HL-60 (cell line): ENCODE measurements around the gene CES2.

Source experiments
- DNase-seq, 2 experiments: peaks; one replicate each; pipeline ENCODE4 v3.0.0-alpha.2; 2010 to 2020; ENCODE audit warnings: low read depth in 1 of 2, low spot score in 1 of 2
- H3K27ac ChIP-seq: fragments of 250-450 bp; sonication (Bioruptor Pico); replicated peaks from 2 replicates; pipeline ENCODE4 v1.5.1; 2020; ENCODE audit warnings: mild to moderate bottlenecking, moderate library complexity
- H3K27me3 ChIP-seq: fragments of 250-450 bp; sonication (Bioruptor Pico); 2 replicates; pipeline ENCODE4 v1.5.1; 2021; ENCODE audit warnings: mild to moderate bottlenecking, moderate library complexity; ENCODE audit not compliant: insufficient read depth, poor library complexity, severe bottlenecking
- H3K4me3 ChIP-seq: replicated peaks from 2 replicates; pipeline ENCODE4 v1.5.1; 2011; ENCODE audit warnings: mild to moderate bottlenecking, control low read depth, low read length; ENCODE audit not compliant: insufficient read depth
- GABPA ChIP-seq: IDR thresholded peaks from 2 replicates; pipeline ENCODE4 v1.6.1; 2012; ENCODE audit warnings: low read depth
- POLR2AphosphoS5 ChIP-seq: IDR thresholded peaks from 2 replicates; pipeline ENCODE4 v1.6.1; 2012; ENCODE audit warnings: low read depth
- REST ChIP-seq: IDR thresholded peaks from 2 replicates; pipeline ENCODE4 v1.6.1; 2012; ENCODE audit warnings: low read depth; ENCODE audit not compliant: insufficient replicate concordance
- SPI1 ChIP-seq: IDR thresholded peaks from 2 replicates; pipeline ENCODE4 v1.6.1; 2012; ENCODE audit warnings: low read depth, mild to moderate bottlenecking, borderline replicate concordance
- TF ChIP-seq, protein P1 (sequence below): IDR thresholded peaks from one replicate; pipeline ENCODE4 v1.5.1; 2011; ENCODE audit warnings: low read length, control low read depth, inconsistent platforms; ENCODE audit not compliant: insufficient read depth

The CES2 gene

GRCh38 chr16:66898207-66898606, 37.1 kb upstream of the CES2 start:
- Histone ChIP-seq H3K27ac (no peak overlapping the region), H3K4me3 (no peak overlapping the region), H3K27me3 (no peaks in the 10 kb centered on the region)
- DNase-seq, result no peak
- TF ChIP-seq, protein P1, sequence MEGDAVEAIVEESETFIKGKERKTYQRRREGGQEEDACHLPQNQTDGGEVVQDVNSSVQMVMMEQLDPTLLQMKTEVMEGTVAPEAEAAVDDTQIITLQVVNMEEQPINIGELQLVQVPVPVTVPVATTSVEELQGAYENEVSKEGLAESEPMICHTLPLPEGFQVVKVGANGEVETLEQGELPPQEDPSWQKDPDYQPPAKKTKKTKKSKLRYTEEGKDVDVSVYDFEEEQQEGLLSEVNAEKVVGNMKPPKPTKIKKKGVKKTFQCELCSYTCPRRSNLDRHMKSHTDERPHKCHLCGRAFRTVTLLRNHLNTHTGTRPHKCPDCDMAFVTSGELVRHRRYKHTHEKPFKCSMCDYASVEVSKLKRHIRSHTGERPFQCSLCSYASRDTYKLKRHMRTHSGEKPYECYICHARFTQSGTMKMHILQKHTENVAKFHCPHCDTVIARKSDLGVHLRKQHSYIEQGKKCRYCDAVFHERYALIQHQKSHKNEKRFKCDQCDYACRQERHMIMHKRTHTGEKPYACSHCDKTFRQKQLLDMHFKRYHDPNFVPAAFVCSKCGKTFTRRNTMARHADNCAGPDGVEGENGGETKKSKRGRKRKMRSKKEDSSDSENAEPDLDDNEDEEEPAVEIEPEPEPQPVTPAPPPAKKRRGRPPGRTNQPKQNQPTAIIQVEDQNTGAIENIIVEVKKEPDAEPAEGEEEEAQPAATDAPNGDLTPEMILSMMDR, result no peak
- no peak for TF ChIP-seq REST
- TF ChIP-seq GABPA, result no peak

DNA sequence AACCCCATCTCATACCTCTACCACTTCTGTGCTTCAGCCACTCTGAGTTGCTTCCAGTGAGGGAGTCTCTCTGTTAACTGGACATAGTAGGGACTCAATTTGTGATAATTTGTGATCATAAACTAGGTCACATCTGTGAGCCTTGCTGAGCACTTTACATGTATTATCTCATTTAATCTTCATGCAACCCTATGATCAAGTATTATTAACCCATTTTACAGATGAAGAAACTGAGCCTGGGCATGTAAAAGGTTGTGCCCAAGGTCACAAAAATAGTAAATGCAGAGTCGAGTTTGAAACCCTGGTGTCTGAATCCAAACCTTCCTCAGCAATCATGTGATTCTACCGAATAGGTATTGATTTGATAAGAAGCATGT, 36.4 kb upstream of the CES2 start:
- no peak for DNase-seq
- H3K27me3 ChIP-seq, result no peaks in the 10 kb centered on the region
- TF ChIP-seq, protein P1, result no peak
- TF ChIP-seq GABPA (no peak), SPI1 (no peak), POLR2AphosphoS5 (no peak), REST (no peak)
- H3K27ac ChIP-seq, result no peak overlapping the region
- H3K4me3 ChIP-seq, result no peak overlapping the region

- Histone ChIP-seq H3K4me3 (no peak overlapping the region), H3K27me3 (no peaks in the 10 kb centered on the region), H3K27ac (no peak overlapping the region)
- DNase-seq, result no peak
- no peak for TF ChIP-seq REST
- no peak for TF ChIP-seq GABPA
- no peak for TF ChIP-seq POLR2AphosphoS5
- no peak for TF ChIP-seq SPI1
- TF ChIP-seq, protein P1, result no peak
These were observed 35.9 kb upstream of the CES2 start for GRCh38 chr16:66899310-66899944.
